Thoracic aorta (tissue), 2 donors: ENCODE measurements around the gene TNK2. TPM values are rescaled to one million over a fixed set of nuclear protein-coding genes. Genes with fewer than 3 reads are reported as not detected.

Experiments
- ATAC-seq: fragments of 150-250 bp; one replicate; pipeline ENCODE4 v1.8.0; 2017; ENCODE audit warnings: low read depth; ENCODE audit not compliant: insufficient number of reproducible peaks, low FRiP score
- DNase-seq: peaks from one replicate; pipeline ENCODE4 v3.0.0-alpha.2; 2020; ENCODE audit warnings: low spot score
- H3K27ac ChIP-seq, 2 donors: fragments of 200-600 bp; sonication (generic); 1 replicate in 1 of 2; 2 replicates in 1 of 2; pipeline ENCODE4 v1.5.1; 2016; ENCODE audit warnings: mild to moderate bottlenecking in 2 of 2, moderate library complexity in 2 of 2
- H3K27me3 ChIP-seq: fragments of 200-600 bp; sonication (generic); replicated peaks from 2 replicates; pipeline ENCODE4 v1.6.0; 2016; ENCODE audit warnings: mild to moderate bottlenecking; ENCODE audit not compliant: insufficient read depth
- H3K36me3 ChIP-seq: fragments of 200-600 bp; sonication (generic); one replicate; pipeline ENCODE4 v1.5.1; 2016
- H3K4me1 ChIP-seq, 2 donors: fragments of 200-600 bp; sonication (generic); 1 replicate in 1 of 2; 2 replicates in 1 of 2; pipeline versions ENCODE4 v1.5.1 to v1.6.0; 2016; ENCODE audit warnings: low read depth in 2 of 2, mild to moderate bottlenecking in 1 of 2; ENCODE audit not compliant: control insufficient read depth in 1 of 2
- H3K4me3 ChIP-seq: fragments of 200-600 bp; sonication (generic); 2 replicates; pipeline ENCODE4 v1.5.1; 2016; ENCODE audit warnings: mild to moderate bottlenecking
- H3K9me3 ChIP-seq: fragments of 200-600 bp; sonication (generic); 2 replicates; pipeline ENCODE4 v1.5.1; 2016
- total RNA-seq, 2 donors: library from RNA; depleted of rRNA; stranded (reverse); fragments of >200 nt; gene quantifications; one replicate each; pipeline versions ENCODE4 v1.1.0 to v1.2.3, GENCODE V29; 2016
- TF ChIP-seq, protein P1 (sequence below): fragments of 200-600 bp; sonication (generic); IDR thresholded peaks from one replicate; pipeline ENCODE4 v1.5.1; 2019; ENCODE audit warnings: antibody characterized with exemption

The TNK2 gene
- total RNA-seq, 2 donors from 2014 or later = 38.9 to 69.8 TPM

DNA sequence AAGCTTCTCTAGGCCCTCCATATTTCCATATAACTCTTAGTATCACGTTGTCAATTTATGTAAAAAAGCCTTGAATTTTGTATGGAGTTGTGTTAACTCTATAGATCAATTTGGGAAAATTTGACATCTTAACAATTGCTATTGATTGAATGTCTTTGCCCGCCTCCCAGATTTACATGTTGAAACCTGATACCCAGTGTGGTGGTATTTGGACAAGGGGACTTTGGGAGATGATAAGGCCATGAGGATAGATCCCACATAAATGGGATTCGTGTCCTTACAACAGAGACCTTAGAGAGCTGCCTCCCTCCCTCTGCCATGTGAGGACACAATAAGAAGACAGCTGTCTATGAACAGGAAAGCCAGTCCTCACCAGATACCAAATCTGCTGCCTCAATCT is 21.1 kb upstream of the TNK2 start:
- no peaks in the 10 kb centered on the region for H3K9me3 ChIP-seq
- no peaks in the 10 kb centered on the region for H3K36me3 ChIP-seq
- ATAC-seq (no peak), DNase-seq (no peak)
- no peak overlapping the region for H3K27ac ChIP-seq
- no peaks in the 10 kb centered on the region for H3K4me1 ChIP-seq
- no peaks in the 10 kb centered on the region for H3K27me3 ChIP-seq
- no peak overlapping the region for H3K4me3 ChIP-seq
- TF ChIP-seq, protein P1, sequence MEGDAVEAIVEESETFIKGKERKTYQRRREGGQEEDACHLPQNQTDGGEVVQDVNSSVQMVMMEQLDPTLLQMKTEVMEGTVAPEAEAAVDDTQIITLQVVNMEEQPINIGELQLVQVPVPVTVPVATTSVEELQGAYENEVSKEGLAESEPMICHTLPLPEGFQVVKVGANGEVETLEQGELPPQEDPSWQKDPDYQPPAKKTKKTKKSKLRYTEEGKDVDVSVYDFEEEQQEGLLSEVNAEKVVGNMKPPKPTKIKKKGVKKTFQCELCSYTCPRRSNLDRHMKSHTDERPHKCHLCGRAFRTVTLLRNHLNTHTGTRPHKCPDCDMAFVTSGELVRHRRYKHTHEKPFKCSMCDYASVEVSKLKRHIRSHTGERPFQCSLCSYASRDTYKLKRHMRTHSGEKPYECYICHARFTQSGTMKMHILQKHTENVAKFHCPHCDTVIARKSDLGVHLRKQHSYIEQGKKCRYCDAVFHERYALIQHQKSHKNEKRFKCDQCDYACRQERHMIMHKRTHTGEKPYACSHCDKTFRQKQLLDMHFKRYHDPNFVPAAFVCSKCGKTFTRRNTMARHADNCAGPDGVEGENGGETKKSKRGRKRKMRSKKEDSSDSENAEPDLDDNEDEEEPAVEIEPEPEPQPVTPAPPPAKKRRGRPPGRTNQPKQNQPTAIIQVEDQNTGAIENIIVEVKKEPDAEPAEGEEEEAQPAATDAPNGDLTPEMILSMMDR = no peak

DNA sequence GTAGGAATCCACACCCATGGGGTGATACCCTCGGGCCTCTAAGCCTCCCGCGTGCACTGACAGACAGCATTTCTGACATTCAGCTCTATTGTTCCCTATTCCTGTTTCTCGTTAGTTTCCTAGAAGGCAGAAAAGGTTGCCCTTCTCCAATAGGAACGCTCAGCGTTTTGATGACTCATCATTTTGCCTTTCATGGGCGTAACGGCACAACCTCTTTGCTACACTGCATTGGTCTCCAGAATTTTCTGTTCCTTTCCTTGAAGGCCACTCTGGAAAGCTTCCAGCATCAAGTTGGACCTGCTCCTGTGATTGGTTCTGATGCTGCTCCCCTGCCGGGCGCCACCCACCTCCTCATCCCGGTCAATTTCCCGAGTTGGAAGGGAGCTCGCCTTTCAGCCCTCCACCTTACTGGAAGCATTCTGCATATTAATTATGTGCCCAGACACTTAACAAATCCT is 13.0 kb upstream of the TNK2 start:
- TF ChIP-seq, protein P1 = no peak
- Histone ChIP-seq H3K4me1 (no peaks in the 10 kb centered on the region), H3K4me3 (no peak overlapping the region), H3K27me3 (no peaks in the 10 kb centered on the region), H3K27ac (no peak overlapping the region), H3K36me3 (no peaks in the 10 kb centered on the region), H3K9me3 (no peaks in the 10 kb centered on the region)
- no peak for DNase-seq
- no peak for ATAC-seq

DNA sequence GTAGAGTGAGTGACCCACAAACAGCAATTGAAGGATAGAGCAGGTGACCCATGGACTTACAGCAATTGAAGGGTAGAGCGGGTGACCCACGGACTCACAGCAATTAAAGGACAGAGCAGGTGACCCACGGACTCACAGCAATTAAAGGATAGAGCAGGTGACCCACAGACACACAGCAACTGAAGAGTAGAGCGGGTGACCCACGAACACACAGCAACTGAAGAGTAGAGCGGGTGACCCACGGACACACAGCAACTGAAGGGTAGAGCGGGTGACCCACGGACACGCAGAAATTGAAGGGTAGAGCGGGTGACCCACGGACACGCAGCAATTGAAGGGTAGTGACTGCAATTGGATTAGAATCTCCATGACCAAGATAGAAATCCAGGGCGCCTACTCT is 9.8 kb upstream of the TNK2 start:
- Histone ChIP-seq H3K4me3 (no peak overlapping the region), H3K36me3 (no peaks in the 10 kb centered on the region), H3K9me3 (no peaks in the 10 kb centered on the region), H3K4me1 (peaks cover 0 to 13% of the 10 kb centered on the region in 2 donors), H3K27me3 (no peaks in the 10 kb centered on the region), H3K27ac (no peak overlapping the region)
- DNase-seq (no peak), ATAC-seq (no peak)
- TF ChIP-seq, protein P1 = no peak

DNA sequence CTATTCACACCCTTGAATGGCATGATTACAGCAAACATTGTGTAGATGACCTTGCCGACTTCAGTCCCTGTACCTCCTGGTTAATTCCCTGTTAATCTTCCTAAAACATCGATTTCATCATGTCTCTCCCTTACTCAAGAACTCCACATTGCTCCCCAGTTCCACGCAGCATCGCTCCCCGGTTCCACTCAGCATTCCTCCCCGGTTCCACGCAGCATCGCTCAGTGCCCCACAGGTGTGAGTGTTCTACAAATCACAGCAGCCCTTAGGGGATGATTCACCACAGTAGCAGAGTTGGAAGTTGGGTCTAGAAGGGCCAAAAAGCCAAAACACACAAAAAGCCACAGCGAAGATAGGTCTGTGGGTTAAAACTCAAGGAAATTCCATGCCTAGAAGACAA is 8.6 kb upstream of the TNK2 start:
- H3K36me3 ChIP-seq = no peaks in the 10 kb centered on the region
- no peak overlapping the region for H3K27ac ChIP-seq
- TF ChIP-seq, protein P1 = no peak
- peaks cover 0 to 13% of the 10 kb centered on the region in 2 donors for H3K4me1 ChIP-seq
- DNase-seq (no peak), ATAC-seq (no peak)
- no peaks in the 10 kb centered on the region for H3K27me3 ChIP-seq
- H3K9me3 ChIP-seq = no peaks in the 10 kb centered on the region
- no peak overlapping the region for H3K4me3 ChIP-seq

DNA sequence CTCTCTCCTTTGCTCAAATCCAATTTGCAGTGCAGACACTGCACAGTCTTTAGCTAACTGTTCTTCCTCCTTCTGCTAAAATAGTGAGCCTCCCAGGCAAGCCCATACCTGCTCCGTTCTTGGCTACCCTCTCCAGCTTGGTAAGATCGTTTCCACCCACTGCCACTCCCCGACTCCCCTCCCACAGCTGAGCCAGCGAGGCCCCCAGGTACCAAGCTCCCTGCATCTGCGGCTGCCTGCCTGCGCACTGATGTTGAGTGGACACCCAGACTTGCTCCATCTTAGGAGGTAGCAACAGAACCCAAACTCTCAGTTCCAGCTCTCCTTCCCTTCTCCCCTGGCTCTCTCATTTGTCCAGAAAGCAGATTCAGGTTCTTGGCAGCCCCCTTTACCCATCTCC is 7.9 kb upstream of the TNK2 start:
- DNase-seq (no peak), ATAC-seq (no peak)
- Histone ChIP-seq H3K9me3 (no peaks in the 10 kb centered on the region), H3K4me3 (no peak overlapping the region), H3K36me3 (no peaks in the 10 kb centered on the region), H3K27me3 (no peaks in the 10 kb centered on the region), H3K4me1 (peaks cover 0 to 13% of the 10 kb centered on the region in 2 donors), H3K27ac (no peak overlapping the region)
- TF ChIP-seq, protein P1 = no peak
